Gastroesophageal sphincter (tissue), 2 donors: ENCODE results near the gene TFEB.

Experiments
- POLR2A ChIP-seq, 2 donors: fragments of 450-650 bp; IDR thresholded peaks; one replicate each; pipeline ENCODE4 v1.6.1; 2017; ENCODE audit warnings: antibody characterized with exemption in 2 of 2, mild to moderate bottlenecking in 2 of 2, moderate library complexity in 1 of 2
- POLR2AphosphoS5 ChIP-seq: sonication (generic); formaldehyde crosslinking; IDR thresholded peaks from one replicate; pipeline ENCODE4 v1.6.1; 2017; ENCODE audit warnings: antibody characterized with exemption

DNA sequence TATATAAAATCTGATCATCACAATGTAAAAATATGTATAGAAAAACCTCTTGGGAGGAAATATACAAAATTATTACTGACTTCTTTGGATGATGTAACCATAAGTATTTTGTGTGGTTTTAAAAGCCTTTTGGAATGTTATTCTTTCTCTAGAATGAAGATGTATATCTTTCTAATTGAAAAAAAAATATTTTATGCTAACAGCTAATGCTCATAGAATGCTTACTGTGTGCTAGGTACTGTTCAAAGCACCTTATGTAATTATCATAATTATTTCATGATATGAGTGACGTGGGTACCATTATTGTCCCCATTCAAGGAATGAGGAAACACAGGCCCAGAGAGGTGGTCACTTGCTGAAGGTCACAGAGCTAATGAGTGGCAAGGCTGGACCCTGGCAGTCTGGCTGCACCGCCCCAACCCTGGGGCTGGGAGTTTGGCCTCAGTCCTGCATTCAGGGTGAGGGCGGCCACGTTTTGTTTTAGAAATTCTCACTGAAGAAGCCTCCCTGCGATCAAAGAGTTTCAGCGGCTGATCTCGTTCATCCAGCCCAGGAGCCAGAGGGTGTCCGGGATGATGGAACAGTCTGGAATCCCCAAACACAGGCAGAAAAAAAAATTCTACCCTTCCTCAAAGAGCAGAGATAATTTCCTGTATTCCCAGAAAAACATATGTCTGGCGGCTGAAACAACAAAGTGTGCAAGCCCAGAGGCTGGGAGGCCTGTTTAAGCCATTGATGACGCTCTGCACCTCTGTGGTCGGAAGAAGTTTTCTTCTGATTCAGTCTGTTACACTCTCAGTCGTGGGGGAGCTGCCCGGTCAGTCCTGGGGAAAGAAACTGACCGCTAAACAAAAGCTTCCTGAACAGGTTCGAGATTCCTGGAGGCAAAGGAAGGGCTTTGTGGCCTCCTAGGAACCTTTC, 37.3 kb downstream of the TFEB start:
- TF ChIP-seq POLR2AphosphoS5 (no peak), POLR2A (IDR thresholded peaks at IDR 0.05) (no peak)
